NCI-H1417 (cell line): ENCODE data around the gene PCDHGA8.
"Not testable (repeated sequence)": the region's sequence is repeated elsewhere in the genome, so short reads cannot be mapped to it uniquely, and the experiment has no call there.

Source experiments
- DNase-seq, 3 experiments: peaks; one replicate each; lab custom pipeline; 2025; lab: John Stamatoyannopoulos, UW

The PCDHGA8 gene

GRCh38 chr5:141432308-141432707 lies 39.9 kb downstream of the PCDHGA8 start:
- not testable (repeated sequence) for DNase-seq

- not testable (repeated sequence) for DNase-seq
These were observed 40.3 kb downstream of the PCDHGA8 start for GRCh38 chr5:141432726-141433125.

GRCh38 chr5:141434006-141434405 lies 41.6 kb downstream of the PCDHGA8 start:
- no peak for DNase-seq

GRCh38 chr5:141437221-141437620 lies 44.8 kb downstream of the PCDHGA8 start:
- DNase-seq, result no peak

- no peak for DNase-seq
These were observed 47.1 kb downstream of the PCDHGA8 start for GRCh38 chr5:141439411-141440141.

GRCh38 chr5:141440341-141440740 lies 47.9 kb downstream of the PCDHGA8 start:
- DNase-seq, result no peak

- no peak for DNase-seq
These were observed 49.2 kb downstream of the PCDHGA8 start for GRCh38 chr5:141441571-141442170.
